H1 (cell line): ENCODE results near the gene COG3. TPM values are rescaled to one million over a fixed set of nuclear protein-coding genes. Genes with fewer than 3 reads are reported as not detected.

Experiments
- CTCF ChIA-PET: fragments of 300-600 bp; sonication (Branson Sonifier 250); formaldehyde crosslinking; loops from one replicate; lab custom pipeline; 2021; ENCODE audit not compliant: partially characterized antibody; lab: Charles Lee
- POLR2A ChIA-PET: fragments of 300-600 bp; sonication (Branson Sonifier 250); formaldehyde crosslinking; loops from one replicate; lab custom pipeline; 2021; ENCODE audit warnings: inconsistent platforms; ENCODE audit not compliant: partially characterized antibody; lab: Charles Lee
- DNase-seq, 2 experiments: peaks; one replicate each; pipeline versions ENCODE4 v3.0.0 to v3.0.0-alpha.2; 2010 to 2022; ENCODE audit warnings: low spot score in 2 of 2, low read depth in 1 of 2, mixed read lengths in 1 of 2
- FAIRE-seq: peaks from 2 replicates; lab custom pipeline; 2011; peaks lifted over from hg19 to GRCh38; lab: Jason Lieb, UNC
- H2AFZ ChIP-seq: 2 replicates; pipeline ENCODE4 v1.8.1; 2012; ENCODE audit warnings: low read length, inconsistent platforms
- H2AK5ac ChIP-seq: 2 replicates; pipeline ENCODE4 v1.6.1; 2013; ENCODE audit warnings: low read depth, low read length
- H2BK120ac ChIP-seq: replicated peaks from 2 replicates; pipeline ENCODE3; 2013; ENCODE audit warnings: low read depth, low read length, inconsistent platforms
- H2BK12ac ChIP-seq: 2 replicates; pipeline ENCODE4 v1.6.1; 2013; ENCODE audit warnings: low read depth, low read length
- H2BK15ac ChIP-seq: 2 replicates; pipeline ENCODE4 v1.6.1; 2013; ENCODE audit warnings: low read length
- H2BK20ac ChIP-seq: 2 replicates; pipeline ENCODE4 v1.6.1; 2013; ENCODE audit warnings: low read length
- H2BK5ac ChIP-seq: 2 replicates; pipeline ENCODE4 v1.6.1; 2013; ENCODE audit warnings: low read depth, low read length
- H3K14ac ChIP-seq: 2 replicates; pipeline ENCODE4 v1.6.1; 2013; ENCODE audit warnings: inconsistent platforms; ENCODE audit not compliant: insufficient read length
- H3K18ac ChIP-seq: 2 replicates; pipeline ENCODE4 v1.6.1; 2013; ENCODE audit warnings: low read length; ENCODE audit errors: extremely low read depth
- H3K23ac ChIP-seq: 2 replicates; pipeline ENCODE4 v1.6.1; 2013; ENCODE audit warnings: inconsistent platforms; ENCODE audit not compliant: insufficient read length
- H3K23me2 ChIP-seq: 2 replicates; pipeline ENCODE4 v1.6.1; 2013; ENCODE audit warnings: low read depth, low read length
- H3K27ac ChIP-seq: 2 replicates; pipeline ENCODE4 v1.6.1; 2011; ENCODE audit warnings: low read depth, low read length, inconsistent platforms
- H3K27me3 ChIP-seq, 4 experiments: replicated peaks in 1 of 4; 1 replicate in 1 of 4; 2 replicates in 3 of 4; pipeline versions ENCODE4 v1.6.1 to v1.8.1; 2011 to 2013; ENCODE audit warnings: low read length in 3 of 4, mild to moderate bottlenecking in 3 of 4, inconsistent platforms in 2 of 4, mixed read lengths in 2 of 4, moderate library complexity in 1 of 4; ENCODE audit not compliant: control insufficient read depth in 3 of 4, insufficient read depth in 3 of 4; ENCODE audit errors: extremely low read depth in 1 of 4
- H3K36me3 ChIP-seq, 4 experiments: 2 replicates each; pipeline versions ENCODE4 v1.6.1 to v1.8.1; 2011 to 2013; ENCODE audit warnings: mild to moderate bottlenecking in 4 of 4, low read length in 3 of 4, moderate library complexity in 2 of 4, control low read depth in 1 of 4, inconsistent platforms in 1 of 4; ENCODE audit not compliant: insufficient read depth in 4 of 4, control insufficient read depth in 2 of 4
- H3K4ac ChIP-seq: replicated peaks from 2 replicates; pipeline ENCODE3; 2013; ENCODE audit warnings: low read length, low read depth, mixed read lengths, inconsistent platforms; ENCODE audit not compliant: insufficient read length
- H3K4me1 ChIP-seq, 4 experiments: replicated peaks in 1 of 4; 1 replicate in 1 of 4; 2 replicates in 3 of 4; pipeline versions ENCODE4 v1.6.1 to v1.8.1; 2011 to 2013; ENCODE audit warnings: low read length in 3 of 4, inconsistent platforms in 2 of 4, mixed read lengths in 1 of 4; ENCODE audit not compliant: insufficient read depth in 4 of 4, control insufficient read depth in 3 of 4
- H3K4me2 ChIP-seq, 2 experiments: 2 replicates each; pipeline versions ENCODE4 v1.6.1 to v1.8.1; 2011 to 2013; ENCODE audit warnings: low read depth in 2 of 2, low read length in 2 of 2, control low read depth in 1 of 2, inconsistent platforms in 1 of 2, mild to moderate bottlenecking in 1 of 2; ENCODE audit not compliant: insufficient read depth in 1 of 2
- H3K4me3 ChIP-seq, 4 experiments: fragments of 200-600, 300-600 bp in 1 of 4; sonication (generic), shearing (Covaris generic), sonication (Bioruptor Twin) in 1 of 4; 2 replicates each; pipeline versions ENCODE4 v1.5.1 to v1.8.1; 2011 to 2016; ENCODE audit warnings: low read length in 4 of 4, low read depth in 3 of 4, control low read depth in 2 of 4, inconsistent platforms in 2 of 4, mild to moderate bottlenecking in 2 of 4, mixed read lengths in 1 of 4, moderate library complexity in 1 of 4; ENCODE audit not compliant: insufficient read depth in 2 of 4; ENCODE audit errors: extremely low read depth in 1 of 4
- H3K56ac ChIP-seq: replicated peaks from 2 replicates; pipeline ENCODE3; 2013; ENCODE audit warnings: low read depth, mild to moderate bottlenecking, mixed read lengths, low read length, inconsistent platforms; ENCODE audit not compliant: insufficient read length
- H3K79me1 ChIP-seq: 2 replicates; pipeline ENCODE4 v1.6.1; 2013; ENCODE audit warnings: low read depth, low read length, control low read depth
- H3K79me2 ChIP-seq, 2 experiments: 2 replicates each; pipeline versions ENCODE4 v1.6.1 to v1.8.1; 2012 to 2013; ENCODE audit warnings: low read length in 2 of 2, mild to moderate bottlenecking in 2 of 2, inconsistent platforms in 1 of 2; ENCODE audit not compliant: insufficient read depth in 2 of 2, control insufficient read depth in 1 of 2
- H3K9ac ChIP-seq, 4 experiments: replicated peaks in 1 of 4; 1 replicate in 1 of 4; 2 replicates in 3 of 4; pipeline versions ENCODE4 v1.6.1 to v1.8.1; 2011 to 2013; ENCODE audit warnings: low read depth in 3 of 4, low read length in 3 of 4, control low read depth in 2 of 4, mild to moderate bottlenecking in 2 of 4, moderate library complexity in 2 of 4, inconsistent platforms in 1 of 4; ENCODE audit errors: extremely low read depth in 1 of 4
- H3K9me3 ChIP-seq, 2 experiments: 2 replicates each; pipeline versions ENCODE4 v1.6.1 to v1.8.1; 2012 to 2013; ENCODE audit warnings: mild to moderate bottlenecking in 2 of 2, moderate library complexity in 2 of 2, control low read depth in 1 of 2, inconsistent platforms in 1 of 2, low read depth in 1 of 2, low read length in 1 of 2, mixed read lengths in 1 of 2; ENCODE audit not compliant: insufficient read depth in 2 of 2
- H4K20me1 ChIP-seq, 2 experiments: replicated peaks in 1 of 2; 2 replicates each; pipeline versions ENCODE3 to v1.8.1; 2011 to 2013; ENCODE audit warnings: inconsistent platforms in 2 of 2, low read length in 2 of 2, mild to moderate bottlenecking in 1 of 2; ENCODE audit not compliant: insufficient read depth in 2 of 2, control insufficient read depth in 1 of 2
- H4K5ac ChIP-seq: 2 replicates; pipeline ENCODE4 v1.6.1; 2013; ENCODE audit warnings: low read length, low read depth, mixed read lengths, inconsistent platforms; ENCODE audit not compliant: insufficient read length
- H4K8ac ChIP-seq: 2 replicates; pipeline ENCODE4 v1.8.0; 2013; ENCODE audit warnings: mild to moderate bottlenecking, moderate library complexity, low read length, inconsistent platforms; ENCODE audit not compliant: insufficient read depth; ENCODE audit errors: extremely low read depth
- H4K91ac ChIP-seq: replicated peaks from 2 replicates; pipeline ENCODE3; 2013; ENCODE audit warnings: low read length, mixed read lengths, inconsistent platforms; ENCODE audit not compliant: insufficient read length
- BACH1 ChIP-seq: IDR thresholded peaks from 2 replicates; pipeline ENCODE4 v1.6.1; 2012; ENCODE audit warnings: low read length, improper control_type of control experiment
- BRCA1 ChIP-seq: IDR thresholded peaks from 2 replicates; pipeline ENCODE4 v1.6.1; 2012; ENCODE audit warnings: low read depth, low read length, improper control_type of control experiment
- CREB1 ChIP-seq: IDR thresholded peaks from 2 replicates; pipeline ENCODE4 v1.6.1; 2012; ENCODE audit warnings: inconsistent platforms
- EZH2 ChIP-seq: fragments of 200-600 bp; sonication (generic); IDR thresholded peaks from 2 replicates; pipeline ENCODE4 v1.7.1; 2012; ENCODE audit warnings: low read depth, mild to moderate bottlenecking, moderate library complexity, low read length, inconsistent platforms; ENCODE audit not compliant: severe bottlenecking
- FOSL1 ChIP-seq: IDR thresholded peaks from 2 replicates; pipeline ENCODE4 v1.6.1; 2011; ENCODE audit warnings: mild to moderate bottlenecking, low read depth, low read length, moderate library complexity; ENCODE audit not compliant: insufficient read depth
- MAFK ChIP-seq: IDR thresholded peaks from 2 replicates; pipeline ENCODE4 v1.6.1; 2012; ENCODE audit warnings: low read depth, mild to moderate bottlenecking, improper control_type of control experiment, low read length
- POU5F1 ChIP-seq: IDR thresholded peaks from 2 replicates; pipeline ENCODE4 v1.6.1; 2011; ENCODE audit warnings: low read depth, mild to moderate bottlenecking, low read length, moderate library complexity
- RXRA ChIP-seq: IDR thresholded peaks from 2 replicates; pipeline ENCODE4 v1.6.1; 2011; ENCODE audit warnings: low read depth, mild to moderate bottlenecking, low read length, moderate library complexity; ENCODE audit not compliant: insufficient read depth
- SP1 ChIP-seq: IDR thresholded peaks from 2 replicates; pipeline ENCODE4 v1.6.1; 2011; ENCODE audit warnings: low read depth, low read length
- SRF ChIP-seq: IDR thresholded peaks from 2 replicates; pipeline ENCODE4 v1.6.1; 2011; ENCODE audit warnings: mild to moderate bottlenecking, low read depth, low read length, moderate library complexity
- TAF1 ChIP-seq: IDR thresholded peaks from 2 replicates; pipeline ENCODE4 v1.6.1; 2011; ENCODE audit warnings: mild to moderate bottlenecking, low read depth, low read length
- TCF12 ChIP-seq: IDR thresholded peaks from 2 replicates; pipeline ENCODE4 v1.6.1; 2011; ENCODE audit warnings: low read depth, mild to moderate bottlenecking, low read length
- WGBS, 2 experiments: shearing (Covaris generic) in 1 of 2; methylation state at CpG; one replicate each; pipeline versions ENCODE4 v1.1.6 to v1.1.7; 2013 to 2015; ENCODE audit warnings: low lambda C conversion rate in 2 of 2, mixed read lengths in 2 of 2, inconsistent platforms in 1 of 2, low coverage in 1 of 2, missing lambda C conversion rate in 1 of 2; ENCODE audit not compliant: insufficient replicate concordance in 2 of 2, insufficient coverage in 1 of 2, insufficient read length in 1 of 2; ENCODE audit errors: extremely low coverage in 1 of 2, missing lambda C conversion rate in 1 of 2; 5-methylcytosine and 5-hydroxymethylcytosine counted together
- polyA plus RNA-seq, 7 experiments: library from polyadenylated mRNA; depleted of rRNA in 3 of 7; stranded (reverse) in 5 of 7; unstranded in 2 of 7; fragments of >200 nt in 5 of 7; fragments of 200-250 nt in 2 of 7; gene quantifications; 1 replicate in 5 of 7; 2 replicates in 1 of 7; 4 replicates in 1 of 7; pipeline versions ENCODE4 v1.2.1 to v1.2.3, GENCODE V29; 2011 to 2013; ENCODE audit warnings: missing spikeins in 2 of 7, mixed read lengths in 2 of 7
- total RNA-seq: library from RNA; stranded (reverse); fragmentation: NEBNext Ultra II Directional; extraction: Animal tissue kit (Norgen Biotek cat#: 25700); gene quantifications from 2 replicates; pipeline ENCODE4 v1.2.1, GENCODE V29; 2021
- TF ChIP-seq, protein P1 (sequence below): IDR thresholded peaks from 2 replicates; pipeline ENCODE4 v1.6.1; 2011; ENCODE audit warnings: low read depth, mild to moderate bottlenecking, low read length; ENCODE audit not compliant: insufficient read depth

The COG3 gene
- total and polyA plus RNA-seq, 2 of the 8 experiments (the other 6 are each of a cell fraction or from before 2014, with no cell fraction given) = 12.7 to 13.5 TPM

- Histone ChIP-seq H3K14ac (no peak overlapping the region), H4K5ac (no peak overlapping the region), H3K23ac (no peak overlapping the region), H2AK5ac (no peak overlapping the region), H3K9me3 (no peaks in the 10 kb centered on the region), H2BK120ac (no peak overlapping the region), H2BK5ac (no peak overlapping the region), H3K4me3 (no peak overlapping the region), H3K79me2 (no peaks in the 10 kb centered on the region), H3K18ac (no peak overlapping the region), H2AFZ (no peak overlapping the region), H3K23me2 (no peaks in the 10 kb centered on the region), H2BK12ac (no peak overlapping the region), H3K4ac (no peak overlapping the region), H3K27me3 (no peaks in the 10 kb centered on the region), H3K27ac (no peak overlapping the region), H4K20me1 (no peaks in the 10 kb centered on the region), H3K4me1 (no peaks in the 10 kb centered on the region), H3K36me3 (no peaks in the 10 kb centered on the region), H2BK15ac (no peak overlapping the region), H2BK20ac (no peak overlapping the region), H4K8ac (no peak overlapping the region), H3K9ac (no peak overlapping the region), H3K4me2 (no peak overlapping the region), H3K56ac (no peak overlapping the region), H4K91ac (no peak overlapping the region), H3K79me1 (no peaks in the 10 kb centered on the region)
- FAIRE-seq (no peak), DNase-seq (no peak)
- POLR2A ChIA-PET = interaction anchor here (0.6 kb wide), 1 partner anchor 347 kb away, joined by 3 read pairs; no protein-coding TSS in a partner anchor
- CTCF ChIA-PET = interaction anchor here (0.7 to 1.3 kb wide), 2 partner anchors 19 to 412 kb away, joined by 3 to 6 read pairs; no protein-coding TSS in a partner anchor
- 87% methylated on average over 8 of the region's 8 CpGs; no CpG with 5 or more reads in 1 of the 2 experiments for WGBS, 2 experiments
- TF ChIP-seq FOSL1 = no peak
- no peak for TF ChIP-seq RXRA
- TF ChIP-seq EZH2 = no peak
- no peak for TF ChIP-seq SRF
- TF ChIP-seq, protein P1, sequence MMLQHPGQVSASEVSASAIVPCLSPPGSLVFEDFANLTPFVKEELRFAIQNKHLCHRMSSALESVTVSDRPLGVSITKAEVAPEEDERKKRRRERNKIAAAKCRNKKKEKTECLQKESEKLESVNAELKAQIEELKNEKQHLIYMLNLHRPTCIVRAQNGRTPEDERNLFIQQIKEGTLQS = no peak
- TF ChIP-seq MAFK = no peak
- TF ChIP-seq CREB1 = no peak
- no peak for TF ChIP-seq TAF1
- TF ChIP-seq BACH1 = no peak
- no peak for TF ChIP-seq POU5F1
- TF ChIP-seq TCF12 = no peak
- no peak for TF ChIP-seq SP1
- TF ChIP-seq BRCA1 = no peak
These were observed 30.0 kb upstream of the COG3 start for GRCh38 chr13:45434556-45435371.
